GM19455 (cell line): ENCODE measurements around the gene TRAPPC10.
"Not testable (repeated sequence)": the region's sequence is repeated elsewhere in the genome, so short reads cannot be mapped to it uniquely, and the experiment has no call there.

Experiments used
- ATAC-seq: cut with Tn5 transposase; IDR thresholded peaks from one replicate; pipeline ENCODE4 v1.9.1; 2021; ENCODE audit not compliant: unreplicated experiment

Gene TRAPPC10

DNA sequence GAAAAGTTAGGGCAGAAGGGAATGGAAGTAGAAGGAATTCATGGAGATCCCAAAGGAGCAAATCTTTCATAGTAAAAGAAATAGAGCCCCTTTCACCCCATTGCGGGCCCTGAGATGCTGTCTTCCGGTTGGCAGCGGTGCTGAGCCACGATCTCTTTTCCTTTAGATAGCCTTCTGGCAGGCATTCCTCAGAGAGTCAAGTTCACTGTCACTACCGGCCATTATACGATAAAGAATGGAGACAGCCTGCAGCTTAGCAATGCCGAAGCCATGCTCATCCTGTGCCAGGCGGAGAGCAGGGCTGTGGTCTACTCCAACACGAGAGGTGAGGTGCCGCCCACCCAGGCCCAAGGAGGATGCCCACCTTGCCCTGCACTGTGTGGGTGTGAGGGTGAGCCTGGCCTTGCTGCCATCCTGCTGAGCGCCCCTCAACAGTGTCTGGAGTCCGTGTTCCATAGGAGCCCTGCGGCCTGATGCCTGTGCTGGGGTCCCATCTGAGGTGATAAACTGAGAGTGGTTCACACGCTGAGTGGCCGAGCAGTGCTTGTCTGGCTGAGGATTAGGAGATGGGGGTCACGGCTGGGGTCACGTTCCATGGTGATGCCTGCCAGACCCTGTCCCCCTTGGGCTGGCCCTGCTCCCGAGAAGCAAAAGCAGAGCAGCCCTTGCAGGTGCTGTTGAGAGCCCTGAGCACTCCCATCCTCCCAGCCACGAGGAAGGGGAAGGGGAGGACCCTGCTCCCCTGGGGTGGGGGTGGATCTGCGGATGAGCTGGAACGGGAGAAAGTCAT is 74.7 kb downstream of the TRAPPC10 start:
- no peak for ATAC-seq

DNA sequence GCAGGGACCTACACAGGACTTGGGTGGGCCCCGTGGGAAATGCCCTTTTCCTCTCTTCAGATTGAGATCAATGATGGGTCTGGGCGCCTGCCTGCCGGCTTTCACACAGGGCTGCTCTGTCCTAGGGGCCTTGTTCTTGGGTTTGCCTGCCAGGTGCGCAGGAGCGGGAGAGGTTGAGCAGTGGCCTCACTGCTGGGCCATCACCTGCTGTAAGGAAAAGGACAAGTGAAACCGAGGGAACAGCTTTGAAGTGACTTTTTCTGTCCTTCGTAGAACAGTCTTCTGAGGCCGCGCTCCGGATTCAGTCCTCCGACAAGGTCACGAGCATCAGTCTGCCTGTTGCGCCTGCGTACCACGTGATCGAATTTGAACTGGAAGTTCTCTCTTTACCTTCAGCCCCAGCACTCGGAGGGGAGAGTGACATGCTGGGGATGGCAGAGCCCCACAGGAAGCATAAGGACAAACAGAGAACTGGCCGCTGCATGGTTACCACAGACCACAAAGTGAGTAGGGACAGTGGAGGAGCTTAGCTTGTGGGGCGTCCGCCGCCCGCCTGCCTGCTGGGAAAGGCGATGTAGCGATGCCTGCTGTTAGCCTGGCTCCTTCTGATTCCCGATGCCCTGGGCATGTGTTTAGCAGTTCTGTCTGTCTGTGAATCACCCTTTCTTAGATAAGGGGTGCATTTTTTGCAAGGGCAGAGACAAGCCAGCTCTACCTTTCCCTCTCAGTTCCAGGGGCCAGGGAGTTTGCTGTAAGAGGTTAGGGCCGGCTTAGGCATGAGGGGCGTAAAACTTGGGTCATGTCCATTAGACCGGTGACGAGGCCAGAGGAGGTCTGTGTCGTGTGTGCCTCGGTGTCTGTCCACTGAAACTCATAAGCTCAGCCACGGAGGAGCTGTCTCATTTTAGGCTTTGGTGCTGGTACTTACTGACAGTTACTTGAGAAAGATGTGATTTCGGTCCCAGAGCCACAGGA is 75.6 kb downstream of the TRAPPC10 start:
- ATAC-seq, result no peak

DNA sequence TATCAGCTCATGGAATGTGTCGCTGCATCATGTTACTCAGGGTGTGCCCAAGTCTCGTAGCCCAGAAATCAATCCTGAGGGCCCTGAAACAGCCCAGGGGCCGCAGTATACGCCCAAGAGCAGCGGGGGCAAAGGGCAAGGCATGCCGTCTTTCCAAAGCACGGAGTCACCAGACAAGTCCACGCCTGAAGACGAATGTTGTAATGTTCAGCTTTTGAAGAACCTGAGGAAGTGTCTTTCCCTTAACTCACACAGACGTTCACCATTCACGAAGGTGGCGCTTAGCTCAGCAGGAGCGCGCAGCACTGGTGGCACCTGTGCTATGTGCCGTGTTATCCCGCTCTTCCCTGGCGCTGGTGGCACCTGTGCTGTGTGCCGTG is 76.3 kb downstream of the TRAPPC10 start:
- no peak for ATAC-seq

DNA sequence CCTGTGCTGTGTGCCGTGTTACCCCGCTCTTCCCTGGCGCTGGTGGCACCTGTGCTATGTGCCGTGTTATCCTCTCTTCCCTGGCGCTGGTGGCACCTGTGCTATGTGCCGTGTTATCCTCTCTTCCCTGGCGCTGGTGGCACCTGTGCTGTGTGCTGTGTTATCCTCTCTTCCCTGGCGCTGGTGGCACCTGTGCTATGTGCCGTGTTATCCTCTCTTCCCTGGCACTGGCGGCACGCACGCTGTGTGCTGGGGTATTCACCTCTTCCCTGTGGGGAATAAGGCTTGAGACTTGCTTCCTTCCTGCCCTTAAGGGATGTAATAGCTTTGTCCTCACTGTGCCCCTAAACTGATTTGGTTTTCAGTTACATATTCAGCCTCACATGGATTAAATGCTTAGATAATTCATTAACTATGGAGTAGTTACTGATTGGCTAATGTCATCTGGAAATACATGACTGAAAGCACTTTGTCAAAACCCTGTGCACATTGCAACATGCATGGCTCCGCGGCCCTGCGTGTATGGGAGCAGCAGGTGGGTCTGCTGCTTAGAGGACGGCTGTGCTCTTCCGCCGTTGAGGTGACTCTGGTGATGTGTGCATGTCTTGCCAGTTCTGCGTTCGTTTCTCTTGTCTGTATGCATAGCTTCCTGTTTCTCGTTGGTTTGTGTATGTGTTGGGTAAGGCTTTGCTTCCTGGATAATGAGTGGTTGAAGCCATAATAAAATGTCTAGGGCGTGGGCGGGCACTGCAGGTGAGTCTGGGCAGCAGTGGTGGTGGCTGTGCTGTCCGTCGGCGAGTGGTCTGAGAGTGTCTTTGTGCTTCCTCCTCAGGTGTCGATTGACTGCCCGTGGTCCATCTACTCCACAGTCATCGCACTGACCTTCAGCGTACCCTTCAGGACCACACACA is 77.1 kb downstream of the TRAPPC10 start:
- no peak for ATAC-seq

DNA sequence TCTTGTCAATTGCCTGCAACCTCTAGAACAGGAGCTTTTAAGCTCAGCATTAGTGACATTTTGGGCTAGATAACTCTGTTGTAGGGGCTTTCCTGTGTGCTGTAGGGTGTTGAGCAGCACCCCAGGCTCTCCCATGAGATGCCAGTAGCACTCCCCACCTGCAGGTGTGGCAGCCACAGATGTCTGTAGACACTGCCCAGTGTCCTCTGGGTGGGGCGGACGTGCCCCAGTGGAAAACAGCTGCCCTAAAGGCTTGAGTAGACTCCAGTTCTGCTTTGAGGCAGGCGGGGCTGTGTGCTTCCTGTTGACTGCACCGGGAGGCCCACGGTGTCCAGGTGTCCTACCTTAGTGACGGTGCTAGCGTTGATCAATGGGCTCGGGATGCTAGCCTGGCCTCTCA is 78.2 kb downstream of the TRAPPC10 start:
- ATAC-seq, result no peak

DNA sequence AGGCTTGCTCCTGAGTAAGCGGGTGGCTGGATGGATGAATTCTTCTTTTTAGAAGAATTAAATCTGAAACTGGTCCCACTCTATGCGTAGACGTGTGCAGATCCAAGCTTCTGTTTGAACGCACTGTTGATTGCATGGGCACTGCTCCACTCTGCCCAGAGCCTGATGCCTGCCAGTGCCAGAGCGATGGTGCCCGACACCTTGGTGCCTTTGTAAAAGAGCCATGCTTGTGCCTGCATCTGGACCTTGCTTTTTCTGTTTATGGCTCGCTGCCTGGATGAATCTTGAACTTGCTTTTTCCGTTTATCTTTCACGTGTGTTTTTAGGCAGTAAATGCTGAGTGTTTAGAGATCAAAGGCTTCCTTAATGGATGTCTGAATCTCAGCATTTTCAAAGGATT is 80.1 kb downstream of the TRAPPC10 start:
- no peak for ATAC-seq

DNA sequence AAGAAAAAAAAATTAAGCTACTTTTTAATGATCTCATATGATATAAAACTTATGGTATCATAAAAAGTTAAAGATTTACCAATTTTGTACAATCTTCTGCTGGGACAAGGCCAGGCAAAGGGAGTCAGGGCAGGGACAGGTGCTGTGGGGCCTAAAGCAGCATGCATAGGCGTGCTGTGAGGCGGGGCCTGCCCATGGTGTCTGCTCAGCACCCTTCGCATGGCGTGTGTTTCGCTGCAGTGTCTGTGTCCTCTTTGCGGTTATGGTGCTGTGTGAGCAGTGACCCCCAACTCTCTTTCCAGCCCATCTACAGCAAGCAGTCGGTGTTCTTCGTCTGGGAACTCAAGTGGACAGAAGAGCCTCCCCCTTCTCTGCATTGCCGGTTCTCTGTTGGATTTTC is 81.7 kb downstream of the TRAPPC10 start:
- ATAC-seq, result no peak

DNA sequence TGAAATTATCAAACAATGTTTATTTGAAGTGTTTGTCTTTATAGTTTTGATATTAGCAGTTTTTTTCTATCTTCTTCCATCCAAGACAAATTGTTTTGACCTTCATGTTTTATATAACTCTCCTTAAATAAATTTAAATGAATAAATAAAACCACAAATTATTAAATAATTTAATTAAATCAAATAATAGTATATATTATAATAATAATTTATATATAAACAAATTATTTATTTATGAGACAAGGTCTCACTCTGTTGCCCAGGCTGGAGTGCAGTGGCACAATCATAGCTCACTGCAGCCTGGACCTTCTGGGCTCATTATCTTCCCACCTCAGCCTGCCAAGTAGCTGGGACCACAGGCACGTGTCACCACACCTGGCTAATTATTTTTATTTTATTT is 82.7 kb downstream of the TRAPPC10 start:
- ATAC-seq, result no peak

DNA sequence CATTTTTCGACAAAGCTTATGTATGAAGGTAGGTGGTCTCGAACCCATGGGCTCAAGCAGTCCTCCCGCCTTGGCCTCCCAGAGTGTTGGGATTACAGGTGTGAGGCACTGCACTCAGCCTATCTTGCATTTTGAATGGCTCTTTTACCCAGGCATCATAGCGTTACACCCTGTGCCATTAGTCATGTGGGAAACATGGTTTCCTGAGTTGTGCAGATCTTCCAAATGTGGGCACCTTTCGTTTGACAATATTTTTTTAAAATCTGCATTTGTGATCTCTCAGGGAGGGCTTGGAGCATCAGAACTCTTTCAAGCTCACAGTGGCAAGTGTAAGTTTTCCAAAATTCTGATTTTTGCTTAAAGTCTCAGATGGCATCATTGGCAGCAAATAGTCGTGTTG is 86.4 kb downstream of the TRAPPC10 start:
- not testable (repeated sequence) for ATAC-seq

DNA sequence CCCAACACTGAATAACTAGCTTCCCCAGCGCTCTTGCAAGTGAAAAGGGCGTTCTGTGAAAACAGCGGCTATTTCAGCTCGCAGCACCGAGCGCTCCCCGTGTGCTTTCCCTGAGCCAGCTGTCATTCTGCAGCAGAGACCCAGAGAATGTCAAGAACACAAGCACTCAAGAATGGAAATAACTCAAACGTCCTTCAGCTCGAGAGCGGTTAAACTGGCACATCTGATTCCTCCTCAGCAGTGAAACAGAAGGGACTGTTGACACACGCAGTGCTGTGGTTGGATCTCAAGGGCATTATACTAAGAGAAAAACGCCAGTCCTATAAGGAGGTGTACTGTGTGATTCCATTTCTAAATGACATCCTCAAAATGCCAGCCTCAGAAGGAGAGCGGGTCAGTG is 86.9 kb downstream of the TRAPPC10 start:
- ATAC-seq, result not testable (repeated sequence)

DNA sequence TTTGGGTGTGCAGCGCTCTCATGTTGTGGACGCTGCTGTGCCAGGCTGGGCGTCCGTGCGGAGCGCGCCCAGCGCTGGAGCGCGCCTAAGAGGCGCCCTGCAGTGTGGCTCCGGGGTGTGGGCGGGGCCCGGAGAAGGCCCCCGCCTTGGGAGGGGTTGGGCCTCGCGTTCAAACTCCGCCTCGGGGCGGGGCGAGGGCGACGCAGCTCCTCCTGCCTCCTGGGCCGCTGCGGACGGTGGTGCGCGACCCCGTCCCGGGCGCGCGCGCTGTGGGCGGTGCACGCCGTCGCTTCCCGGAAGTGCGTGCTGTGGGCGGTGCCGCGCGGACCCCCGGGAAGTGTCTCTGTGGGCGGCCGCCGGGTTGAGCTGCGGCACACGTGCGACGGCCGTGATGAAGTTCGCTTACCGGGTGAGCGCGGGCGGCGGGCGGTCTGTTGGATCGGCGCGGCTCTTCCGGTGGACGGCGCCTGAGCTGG is 95.0 kb downstream of the TRAPPC10 start, which contains the start of gene PWP2:
Gene PWP2 (plus strand): TSS at position 374 of the 476 bp plus-strand sequence. CDS start 18 bp downstream, at position 392.
- peak; percentile 78 for ATAC-seq

DNA sequence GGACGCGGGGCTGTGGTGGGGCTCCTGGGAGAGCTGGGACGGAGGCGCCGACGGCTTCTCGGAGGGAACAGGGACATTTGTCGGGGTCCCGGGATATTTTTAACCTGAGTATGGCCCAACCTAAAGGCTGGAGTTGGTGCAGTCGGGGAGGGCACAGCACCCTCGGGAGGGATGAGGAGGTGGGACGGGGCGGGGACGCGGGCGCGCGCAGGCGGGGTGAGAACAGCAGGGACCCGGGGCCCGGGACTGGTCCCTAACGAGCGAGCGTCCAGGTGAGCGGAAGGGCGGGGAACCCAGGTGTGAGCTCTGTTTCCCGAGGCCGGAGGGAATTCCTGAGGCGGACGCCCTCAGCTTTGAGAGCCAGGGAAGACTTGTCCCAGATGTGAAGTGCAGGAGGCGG is 95.5 kb downstream of the TRAPPC10 start:
- ATAC-seq, result peak; percentile 26

DNA sequence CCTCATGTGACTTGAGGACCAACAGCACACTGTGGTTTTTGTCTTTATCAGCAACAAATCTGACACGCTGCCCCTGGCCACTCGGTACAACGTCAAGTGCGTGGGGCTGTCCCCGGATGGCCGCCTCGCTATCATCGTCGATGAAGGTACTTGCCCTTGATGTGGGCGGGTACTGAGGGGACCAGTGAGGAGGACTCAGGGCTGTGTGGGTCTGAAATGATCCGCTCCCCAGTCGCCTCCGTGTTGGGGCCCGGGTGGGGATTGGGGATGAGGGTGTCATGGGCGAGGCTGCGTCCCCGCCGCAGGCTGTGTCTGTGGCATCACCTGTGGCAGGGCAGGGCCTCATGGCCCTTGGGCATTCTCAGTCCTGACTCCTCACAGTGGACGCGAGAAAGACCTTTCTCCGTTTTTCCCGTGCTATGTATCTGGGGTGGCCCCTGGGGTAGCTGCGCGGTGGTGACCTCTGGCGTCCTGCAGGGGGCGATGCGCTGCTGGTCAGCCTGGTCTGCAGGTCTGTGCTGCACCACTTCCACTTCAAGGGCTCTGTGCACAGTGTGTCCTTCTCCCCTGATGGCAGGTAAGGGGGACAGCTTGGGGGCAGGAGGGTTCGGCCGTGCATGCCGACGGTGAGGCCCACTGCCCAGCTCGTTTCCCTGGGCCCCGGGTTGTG is 101.7 kb downstream of the TRAPPC10 start:
- ATAC-seq, result not testable (repeated sequence)

DNA sequence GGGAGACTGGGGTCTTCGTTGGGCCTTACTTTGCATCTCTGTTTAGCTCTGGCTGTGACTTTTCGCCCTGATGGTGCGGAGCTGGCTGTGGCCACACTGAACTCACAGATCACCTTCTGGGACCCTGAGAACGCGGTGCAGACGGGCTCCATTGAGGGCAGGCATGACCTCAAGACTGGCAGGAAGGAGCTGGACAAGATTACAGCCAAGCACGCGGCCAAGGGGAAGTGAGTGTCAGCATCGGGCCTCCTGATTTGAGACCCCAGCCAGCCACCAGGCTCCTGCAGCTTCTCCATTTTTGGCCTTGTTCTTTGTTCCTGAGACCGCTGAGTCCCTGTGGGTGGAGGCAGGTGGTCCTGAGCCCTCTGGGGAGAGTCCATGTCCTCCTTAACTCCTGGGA is 110.0 kb downstream of the TRAPPC10 start:
- ATAC-seq, result not testable (repeated sequence)

DNA sequence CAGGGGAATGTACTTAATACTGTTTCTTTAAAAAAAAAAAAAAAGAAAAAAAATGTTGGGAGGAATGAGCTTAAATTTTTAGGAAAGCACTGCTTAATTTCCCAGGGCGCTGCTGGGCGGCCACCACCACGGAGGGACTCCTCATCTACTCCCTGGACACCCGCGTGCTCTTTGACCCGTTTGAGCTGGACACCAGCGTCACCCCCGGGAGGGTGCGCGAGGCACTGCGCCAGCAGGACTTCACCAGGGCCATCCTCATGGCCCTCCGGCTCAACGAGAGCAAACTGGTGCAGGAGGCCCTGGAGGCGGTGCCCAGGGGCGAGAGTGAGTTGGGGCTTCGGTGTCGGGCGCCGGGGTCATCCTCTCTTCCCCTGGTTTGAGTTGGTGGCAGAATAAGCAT is 115.7 kb downstream of the TRAPPC10 start:
- not testable (repeated sequence) for ATAC-seq

DNA sequence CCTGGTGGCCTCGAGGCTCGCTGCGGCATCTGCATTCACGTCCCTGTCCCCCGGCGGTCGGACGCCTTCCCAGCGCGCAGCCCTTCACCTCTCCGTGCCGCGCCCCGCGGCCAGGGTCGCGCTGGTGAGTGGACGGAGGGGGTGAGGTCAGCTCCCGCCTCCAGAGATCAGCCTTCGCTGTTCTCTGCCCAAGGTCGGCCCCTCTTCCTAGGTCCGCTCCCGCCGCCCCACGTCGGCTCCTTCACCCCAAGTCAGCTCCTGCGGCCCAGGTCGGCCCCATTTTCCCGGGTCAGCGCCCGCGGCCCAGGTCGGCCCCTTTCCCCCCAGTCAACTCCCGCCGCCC is 121.6 kb downstream of the TRAPPC10 start:
- not testable (repeated sequence) for ATAC-seq

DNA sequence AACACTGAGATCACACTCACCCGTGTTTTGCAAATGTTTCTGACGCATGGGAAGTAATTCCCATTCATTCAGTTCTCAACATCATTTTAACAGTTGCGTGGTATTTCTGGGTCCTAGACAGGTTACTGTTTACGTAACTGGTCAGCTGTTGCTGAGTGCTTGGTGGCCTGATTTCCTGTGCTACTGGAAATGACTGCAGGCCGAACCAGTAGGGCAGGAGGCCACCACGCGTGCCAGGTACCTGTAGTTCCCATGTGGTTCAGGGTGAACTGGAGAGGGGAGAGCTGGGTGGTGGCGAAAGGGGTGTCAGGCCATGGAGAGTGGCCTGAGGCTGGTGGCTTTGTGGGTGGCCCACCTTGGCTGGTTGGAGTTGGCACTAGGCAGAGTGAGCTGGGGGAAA is 122.6 kb downstream of the TRAPPC10 start:
- ATAC-seq, result not testable (repeated sequence)

DNA sequence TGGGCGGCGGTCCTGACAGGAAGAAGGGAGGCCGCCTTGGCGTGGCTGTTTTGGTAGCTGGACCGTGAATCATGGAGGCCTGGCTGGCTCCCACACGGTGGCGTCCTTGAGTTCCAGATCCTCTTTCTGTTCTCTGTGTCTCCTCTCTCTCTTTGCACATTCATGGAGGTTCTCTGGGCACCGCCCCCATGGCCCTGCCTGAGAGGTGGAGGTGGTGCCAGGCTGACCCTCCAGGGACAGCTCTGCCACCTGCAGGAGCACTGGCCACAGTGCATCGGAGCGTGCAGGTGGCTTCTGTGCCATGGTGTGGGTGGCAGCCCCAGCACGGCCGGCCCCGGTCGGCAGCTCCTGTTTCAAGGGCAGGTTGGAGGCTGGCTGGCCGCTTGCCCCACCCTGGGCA is 125.9 kb downstream of the TRAPPC10 start:
- ATAC-seq, result not testable (repeated sequence)

DNA sequence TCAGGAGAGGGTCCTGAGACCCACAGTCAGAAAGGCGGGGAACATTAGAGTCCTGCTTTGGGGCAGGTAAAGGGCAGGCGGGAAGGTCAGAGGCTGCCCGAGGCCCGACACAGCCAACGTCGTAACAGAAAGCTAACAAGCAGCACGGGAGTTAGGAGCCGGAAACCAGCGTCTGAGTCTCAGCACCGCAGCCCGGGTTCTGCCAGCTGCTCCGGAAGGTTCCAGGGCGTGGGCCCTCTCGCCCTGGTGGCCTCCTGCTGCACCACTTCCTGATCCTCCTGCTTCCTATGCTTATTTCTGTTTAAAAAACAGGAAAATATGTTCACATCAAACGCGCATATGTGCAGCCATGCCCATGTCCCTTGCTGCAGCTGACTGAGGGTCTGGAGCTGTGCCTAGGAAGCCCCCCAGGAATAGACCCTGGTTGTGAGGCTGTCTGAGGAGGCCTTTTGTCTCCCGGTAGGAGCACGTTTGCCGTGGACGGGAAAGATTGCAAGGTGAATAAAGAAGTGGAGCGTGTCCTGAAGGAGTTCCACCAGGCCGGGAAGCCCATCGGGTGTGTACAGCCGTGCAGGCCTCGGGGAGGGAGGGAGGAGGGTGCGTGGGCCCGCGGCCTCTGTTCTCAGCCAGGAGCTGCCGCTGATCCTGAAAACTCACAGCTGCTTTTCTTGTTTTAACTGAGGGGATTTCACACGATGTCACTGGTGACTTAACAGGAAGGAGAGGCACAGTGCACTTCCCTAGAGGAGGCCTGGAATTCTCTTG is 127.9 kb downstream of the TRAPPC10 start:
- not testable (repeated sequence) for ATAC-seq
